ENCODE data around the gene IVL. TPM values are rescaled to one million over a fixed set of nuclear protein-coding genes. Genes with fewer than 3 reads are reported as not detected.
A peak's percentile ranks its signal among the peaks of the same experiment; 100 is the strongest.

The IVL gene
- total RNA-seq, 4 donors from 2014 or later, result 155 to 336 (median 262) TPM

- intact Hi-C loops (cut with DNase I), result no loop called here
- Histone ChIP-seq H3K4me3 (no peak overlapping the region), H3K9me3 (no peaks in the 10 kb centered on the region), H3K36me3 (no peaks in the 10 kb centered on the region), H3K27ac (peak overlapping the region; percentile 16 to 84 (median 69)), H3K27me3 (peaks cover 0 to 16% (median 0%) of the 10 kb centered on the region in 4 donors), H3K4me1 (peaks cover 2 to 92% (median 12%) of the 10 kb centered on the region in 3 donors)
- WGBS, 2 donors, result 68 to 70% methylated on average over 7 of the region's 7 CpGs
- TF ChIP-seq POLR2A (IDR thresholded peaks at IDR 0.05) (no peak), CTCF (IDR thresholded peaks at IDR 0.05) (no peak)
- DNase-seq, result no peak
These were observed 3.5 kb upstream of the IVL start for GRCh38 chr1:152904688-152905440.

GRCh38 chr1:152906023-152906565 is 2.3 kb upstream of the IVL start:
- no peak for DNase-seq
- no peaks in the 10 kb centered on the region for H3K9me3 ChIP-seq

GRCh38 chr1:152909206-152909605 is 860 bp downstream of the IVL start:
- H3K4me1 ChIP-seq, result peaks cover 2 to 62% (median 12%) of the 10 kb centered on the region in 3 donors
- H3K9me3 ChIP-seq, result no peaks in the 10 kb centered on the region
- intact Hi-C loops (cut with DNase I), result no loop called here
- H3K4me3 ChIP-seq, result peak overlapping the region; percentile 4 to 40 (median 25)
- TF ChIP-seq POLR2A (IDR thresholded peaks at IDR 0.05), result no peak
- TF ChIP-seq CTCF (IDR thresholded peaks at IDR 0.05), result no peak
- peak overlapping the region in 3 of 4 donors; percentile 66 to 84 (median 75) for H3K27ac ChIP-seq
- peaks cover 0 to 30% (median 0%) of the 10 kb centered on the region in 4 donors for H3K27me3 ChIP-seq
- WGBS, 2 donors, result 80 to 83% methylated on average over 1 to 2 of the region's 3 CpGs
- no peak for DNase-seq
- no peaks in the 10 kb centered on the region for H3K36me3 ChIP-seq

More at GRCh38 chr1:152906023-152906565, 2.3 kb upstream of the IVL start:
- H3K4me1 ChIP-seq, result peaks cover 2 to 92% (median 12%) of the 10 kb centered on the region in 3 donors
- intact Hi-C loops (cut with DNase I), result no loop called here
- TF ChIP-seq POLR2A (IDR thresholded peaks at IDR 0.05), result no peak
- H3K27me3 ChIP-seq, result peaks cover 0 to 29% (median 0%) of the 10 kb centered on the region in 4 donors
- H3K27ac ChIP-seq, result peak overlapping the region; percentile 63 to 84 (median 72)
- 27% methylated on average over 5 of the region's 5 CpGs; no CpG with 5 or more reads in 1 of the 2 donors for WGBS, 2 donors
- H3K4me3 ChIP-seq, result no peak overlapping the region
- H3K36me3 ChIP-seq, result no peaks in the 10 kb centered on the region

GRCh38 chr1:152912471-152912870 is 4.1 kb downstream of the IVL start:
- DNase-seq, result no peak
- Histone ChIP-seq H3K27ac (peak overlapping the region in 2 of 4 donors; percentile 24 to 42), H3K4me3 (no peak overlapping the region), H3K9me3 (no peaks in the 10 kb centered on the region), H3K27me3 (peaks cover 0 to 30% (median 0%) of the 10 kb centered on the region in 4 donors), H3K36me3 (no peaks in the 10 kb centered on the region), H3K4me1 (peaks cover 0 to 29% (median 0%) of the 10 kb centered on the region in 3 donors)
- intact Hi-C loops (cut with DNase I), result no loop called here
- 75% methylated on average over 1 of the region's 1 CpG for WGBS, 2 donors
- TF ChIP-seq POLR2A (IDR thresholded peaks at IDR 0.05) (no peak), CTCF (IDR thresholded peaks at IDR 0.05) (no peak)

GRCh38 chr1:152912900-152913299 is 4.6 kb downstream of the IVL start:
- Histone ChIP-seq H3K9me3 (no peaks in the 10 kb centered on the region), H3K4me1 (peaks cover 0 to 26% (median 0%) of the 10 kb centered on the region in 3 donors), H3K4me3 (no peak overlapping the region), H3K27ac (peak overlapping the region in 1 of 4 donors; percentile 42), H3K27me3 (peaks cover 0 to 30% (median 0%) of the 10 kb centered on the region in 4 donors), H3K36me3 (no peaks in the 10 kb centered on the region)
- intact Hi-C loops (cut with DNase I), result no loop called here
- no peak for TF ChIP-seq POLR2A (IDR thresholded peaks at IDR 0.05)
- TF ChIP-seq CTCF (IDR thresholded peaks at IDR 0.05), result no peak
- WGBS, 2 donors, result 60 to 65% methylated on average over 5 of the region's 5 CpGs
- no peak for DNase-seq
